Activated CD4-positive, alpha-beta T cell treated with anti-CD3 and anti-CD28 coated beads, Interleukin-2, amount 50 U/mL, for 24 hours (primary cell): ENCODE measurements around the gene GTF3C2.
A peak's percentile ranks its signal among the peaks of the same experiment; 100 is the strongest.
"Not testable (repeated sequence)": the region's sequence is repeated elsewhere in the genome, so short reads cannot be mapped to it uniquely, and the experiment has no call there.

Experiments used
- DNase-seq, 2 donors: peaks; one replicate each; pipeline ENCODE4 v3.0.0-alpha.2; 2020; ENCODE audit warnings: low read depth in 1 of 2, low spot score in 1 of 2

The GTF3C2 gene

DNA sequence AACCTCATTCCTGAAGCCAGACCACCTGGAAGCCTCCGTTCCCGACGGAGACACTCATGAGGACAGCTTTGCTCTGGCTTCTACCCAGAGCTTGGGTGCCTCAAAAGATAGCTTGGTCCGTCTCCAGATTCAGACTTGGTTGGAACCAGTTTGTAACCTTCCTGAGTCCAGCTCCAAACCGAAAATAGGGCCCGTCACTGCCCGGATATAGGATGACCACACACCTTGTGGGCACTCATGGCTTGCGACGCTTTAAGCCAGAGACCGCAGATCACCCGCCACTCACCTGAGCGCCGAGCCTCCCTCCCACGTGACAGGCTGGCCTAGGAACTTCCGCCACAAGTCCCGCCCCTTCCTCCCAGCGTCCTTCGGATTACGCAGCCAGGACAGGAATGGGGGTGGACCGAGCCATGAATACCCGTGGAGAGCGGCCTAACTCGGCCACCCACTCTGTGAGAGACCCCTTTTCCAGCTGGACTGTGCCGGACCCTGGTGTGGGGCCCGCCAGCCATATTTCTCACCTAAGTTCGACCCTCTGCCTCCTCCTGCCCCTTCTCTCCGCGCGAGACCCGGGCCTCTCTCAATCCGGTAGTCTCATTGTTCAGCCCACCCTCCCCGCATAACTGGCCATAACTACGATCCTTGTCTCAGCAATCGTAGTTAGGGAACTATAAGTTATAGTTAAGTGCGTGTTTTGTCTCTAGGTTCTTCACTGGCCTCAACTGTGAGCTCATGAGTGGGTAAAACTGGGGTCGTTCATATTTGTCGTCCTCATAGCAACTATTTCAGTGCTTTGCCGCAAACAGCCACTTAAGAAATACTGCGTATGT is 33.6 kb downstream of the GTF3C2 start, which contains the start of gene MPV17:
TSS of gene MPV17 (minus strand) at position 332 of the 830 bp plus-strand sequence. CDS start 580 bp downstream, outside the sequence.
- DNase-seq, result peak; percentile 70 to 88

DNA sequence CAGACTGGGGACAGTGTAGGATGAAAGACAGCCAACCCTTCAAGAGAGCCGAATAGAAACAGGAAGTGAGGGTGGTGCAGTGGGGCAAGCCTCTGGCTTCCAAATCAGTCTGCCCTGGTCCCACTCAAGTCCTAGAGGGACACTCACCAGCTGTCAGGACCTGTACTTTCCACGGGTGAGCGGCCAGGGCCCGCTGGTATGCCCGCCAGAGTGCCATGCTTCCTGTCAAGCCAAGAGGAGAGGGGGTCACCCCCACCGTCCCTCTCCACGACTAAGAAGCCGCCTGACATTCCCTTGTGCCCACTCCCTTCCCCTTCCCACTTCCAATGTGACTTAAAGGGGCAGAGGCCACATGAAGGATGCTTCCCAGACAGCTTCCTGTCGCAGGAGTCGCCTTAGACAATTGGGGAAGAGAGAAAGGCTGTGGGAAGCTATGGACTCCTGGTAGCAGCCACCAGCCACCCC is 34.2 kb downstream of the GTF3C2 start:
- no peak for DNase-seq

DNA sequence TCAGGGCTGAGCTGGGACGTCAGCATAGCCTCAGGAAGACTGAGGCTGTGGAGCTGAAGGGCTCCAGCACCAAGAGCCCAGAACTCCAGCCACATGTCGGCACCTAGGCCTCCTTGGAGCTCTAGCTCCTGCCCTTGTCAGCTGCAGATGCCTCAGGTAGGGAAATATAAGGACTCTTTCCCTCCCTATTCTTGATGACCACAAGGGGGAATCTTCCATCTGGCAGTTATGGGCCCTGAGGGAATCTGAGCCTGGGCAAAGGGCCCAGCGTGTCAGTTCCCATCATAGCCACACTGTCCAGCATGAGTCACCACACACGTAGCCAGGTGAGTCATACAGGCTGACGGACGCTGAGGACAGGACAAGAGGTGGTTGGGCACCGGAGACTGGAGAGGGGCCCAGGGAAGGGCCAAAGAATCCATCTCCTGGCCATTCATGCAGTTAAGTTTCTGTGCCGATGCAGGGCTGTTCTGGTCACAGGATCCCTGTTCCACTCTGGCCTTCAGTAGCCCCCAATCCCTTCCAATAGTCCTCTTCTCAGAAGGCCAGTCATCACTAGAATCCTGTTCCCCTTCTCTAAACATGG is 35.5 kb downstream of the GTF3C2 start:
- no peak for DNase-seq

DNA sequence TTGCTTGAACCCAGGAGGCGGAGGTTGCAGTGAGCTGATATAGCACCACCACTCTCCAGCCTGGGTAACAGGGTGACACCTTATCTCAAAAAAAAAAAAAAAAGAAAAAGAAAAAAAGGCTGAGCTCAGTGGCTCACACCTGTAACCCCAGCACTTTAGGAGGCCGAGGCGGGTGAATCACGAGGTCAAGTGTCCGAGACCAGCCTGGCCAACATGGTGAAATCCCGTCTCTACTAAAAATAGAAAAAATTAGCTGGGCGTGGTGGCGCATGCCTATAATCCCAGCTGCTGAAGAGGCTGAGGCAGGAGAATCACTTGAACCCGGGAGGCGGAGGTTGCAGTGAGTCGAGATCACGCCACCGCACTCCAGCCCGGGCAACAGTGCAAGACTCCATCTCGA is 36.7 kb downstream of the GTF3C2 start:
- DNase-seq, result not testable (repeated sequence)

DNA sequence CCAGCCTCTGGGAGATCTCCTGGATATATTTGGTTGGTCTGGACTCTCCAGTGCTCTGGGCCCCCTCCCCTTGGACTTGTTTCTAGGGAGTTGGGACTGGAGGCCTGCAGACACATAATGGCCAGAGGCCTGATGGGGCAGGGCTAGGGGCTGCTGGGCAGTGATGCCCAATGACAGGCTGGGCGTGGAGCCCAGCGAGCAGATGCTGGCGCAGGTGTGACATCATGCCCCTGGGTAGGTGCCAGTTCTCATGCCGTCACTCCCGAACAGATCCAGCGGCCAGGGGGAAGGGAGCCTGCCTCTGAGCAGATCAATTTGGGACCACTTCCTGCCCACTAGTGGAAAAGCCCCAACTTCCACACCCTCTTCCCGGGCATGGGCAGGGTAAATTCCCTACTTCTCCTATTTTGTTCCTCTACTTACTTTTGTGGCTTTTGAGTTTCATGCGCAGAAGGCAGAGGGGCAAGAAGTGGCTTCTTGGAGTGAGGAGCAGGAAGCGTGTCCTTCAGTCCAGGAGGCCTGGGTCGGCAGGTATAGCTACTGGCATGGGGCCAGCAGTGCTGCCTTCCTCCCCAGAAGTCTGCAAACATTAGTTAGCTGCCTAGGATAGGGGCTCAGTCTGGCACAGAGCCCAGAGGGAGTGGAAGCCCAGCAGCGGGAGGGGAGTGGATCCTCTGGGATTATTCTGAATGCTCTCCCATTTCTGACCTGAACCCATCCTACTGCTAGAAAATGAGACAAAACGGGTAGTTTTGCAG is 39.7 kb downstream of the GTF3C2 start:
- DNase-seq, result no peak

DNA sequence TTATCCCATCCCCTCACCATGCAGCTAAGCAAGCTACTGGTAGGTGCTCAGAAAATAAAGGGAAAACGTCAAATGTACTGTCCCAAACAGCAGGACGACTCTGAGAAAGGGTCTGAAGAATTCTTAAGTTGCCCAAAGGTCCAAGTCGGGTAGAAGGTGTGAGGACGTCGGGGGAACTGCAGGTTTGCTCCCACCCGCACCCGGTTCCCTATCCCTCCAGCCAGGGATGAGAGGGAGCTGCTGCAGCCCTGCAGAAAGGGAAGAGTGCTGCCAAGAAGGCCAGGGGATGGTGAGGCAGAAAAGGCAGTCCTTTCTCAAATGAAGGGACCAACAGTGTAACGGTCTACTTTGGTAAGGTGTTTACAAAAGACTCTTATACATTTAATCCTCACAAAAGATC is 41.4 kb downstream of the GTF3C2 start:
- DNase-seq, result no peak

DNA sequence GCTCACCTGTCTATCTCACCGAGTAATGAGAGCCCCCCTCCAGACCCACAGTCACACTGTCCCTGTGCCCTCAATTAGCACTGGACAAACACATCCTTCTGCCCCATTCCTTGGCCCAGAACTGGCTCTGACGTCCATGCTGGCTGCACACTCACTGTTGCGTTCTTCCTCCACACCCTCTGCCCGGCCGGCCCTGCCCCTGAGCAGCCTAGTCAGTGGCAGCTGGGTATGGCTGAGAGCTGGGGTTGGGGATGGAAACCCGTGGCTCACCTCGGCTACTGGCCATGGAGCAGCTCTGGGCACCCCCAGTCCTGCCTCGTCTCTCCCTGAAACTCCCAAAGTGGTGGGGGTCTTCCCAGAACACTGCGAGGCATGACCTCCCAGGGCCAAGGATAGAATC is 41.9 kb downstream of the GTF3C2 start:
- DNase-seq, result no peak

DNA sequence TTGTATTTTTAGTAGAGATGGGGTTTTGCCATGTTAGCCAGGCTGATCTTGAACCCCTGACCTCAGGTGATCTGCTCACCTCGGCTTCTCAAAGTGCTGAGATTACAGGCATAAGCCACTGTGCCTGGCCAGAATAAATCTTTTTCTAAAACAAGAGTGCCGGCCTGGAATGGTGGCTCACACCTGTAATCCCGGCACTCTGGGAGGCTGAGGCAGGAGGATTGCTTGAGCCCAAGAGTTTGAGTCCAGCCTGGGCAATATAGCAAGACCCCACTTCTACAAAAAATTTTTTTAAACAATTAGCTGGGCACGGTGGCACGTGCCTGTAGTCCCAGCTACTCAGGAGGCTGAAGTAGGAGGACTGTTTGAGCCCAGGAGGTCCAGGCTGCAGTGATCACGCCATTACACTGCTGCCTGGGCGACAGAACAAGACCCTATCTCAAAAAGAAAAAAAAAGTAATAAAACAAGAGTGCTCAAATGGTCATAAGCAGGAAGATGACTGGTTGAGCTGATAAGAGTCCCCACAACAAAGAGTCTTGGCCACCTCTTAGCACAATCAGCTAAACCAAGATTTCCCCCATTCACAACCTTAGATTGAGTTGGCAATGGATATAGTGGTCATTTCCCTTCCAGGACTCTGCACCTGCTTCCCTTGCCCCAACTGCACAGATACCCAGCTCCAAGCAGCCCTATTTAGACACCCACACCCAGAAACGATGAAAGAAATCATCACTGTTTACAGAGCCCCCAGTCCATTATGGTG is 42.5 kb downstream of the GTF3C2 start:
- DNase-seq, result no peak

DNA sequence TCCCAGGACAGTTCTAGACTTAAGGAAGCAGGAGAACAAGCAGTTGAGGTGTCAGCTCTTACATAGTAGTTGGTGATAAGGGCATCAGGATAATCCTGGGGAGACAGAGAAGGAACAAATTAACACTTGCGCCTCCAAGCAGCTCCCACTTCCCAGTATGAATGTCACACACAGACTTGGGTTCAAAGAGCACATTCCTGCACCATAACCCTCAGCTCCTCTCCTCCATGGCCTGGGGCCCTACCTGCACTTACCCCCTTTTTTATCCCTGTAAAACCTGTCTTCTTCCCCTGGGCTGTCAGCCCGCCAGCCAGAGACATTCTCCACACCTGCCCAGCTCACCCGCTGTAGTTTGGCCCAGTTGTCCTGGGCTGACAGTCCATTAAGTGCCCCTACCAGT is 44.4 kb downstream of the GTF3C2 start:
- DNase-seq, result no peak

DNA sequence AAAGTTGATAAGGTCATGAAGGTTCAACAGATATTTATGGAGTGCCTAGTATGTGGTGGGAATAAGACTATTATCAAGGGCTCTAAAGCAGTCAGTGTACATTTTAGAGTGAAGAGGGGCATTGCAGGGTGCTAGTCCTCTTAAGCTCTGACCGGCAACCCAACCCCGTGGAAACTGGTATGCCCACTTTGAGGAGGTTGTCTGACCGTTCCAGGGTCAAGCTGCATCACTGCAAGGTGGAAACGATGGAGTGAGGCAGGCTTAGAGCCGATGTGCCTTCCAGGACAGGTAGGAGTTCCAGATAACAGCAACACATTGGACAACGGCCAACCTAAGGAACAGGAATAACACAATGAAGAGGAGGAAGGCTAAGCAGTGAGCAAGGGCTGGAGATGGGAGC is 46.9 kb downstream of the GTF3C2 start:
- DNase-seq, result no peak

DNA sequence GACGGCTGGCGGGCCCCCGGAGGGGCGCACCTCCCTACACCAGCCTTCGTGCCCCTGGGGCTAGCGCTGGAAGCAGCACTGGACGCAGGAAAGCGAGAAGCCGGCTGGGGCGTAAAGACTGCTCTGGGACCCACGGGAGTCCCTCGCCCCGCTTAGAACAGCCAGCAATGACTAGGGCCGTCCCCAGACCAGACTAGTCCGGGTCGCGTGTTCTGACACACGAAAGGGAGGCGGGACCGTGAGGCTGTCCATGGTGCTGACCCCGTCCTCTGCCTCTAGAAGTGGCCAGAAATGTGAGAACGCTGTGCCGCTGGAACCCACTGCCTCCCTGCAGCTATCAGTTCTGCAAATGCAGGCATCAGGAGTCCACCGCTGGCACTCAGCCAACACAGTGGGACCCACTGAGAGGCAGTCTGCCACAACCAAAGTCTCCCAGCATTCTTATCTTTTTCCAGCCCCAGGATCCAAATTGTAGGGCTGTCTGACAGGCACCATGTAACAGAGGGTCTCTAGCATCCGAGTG is 48.1 kb downstream of the GTF3C2 start, which contains the start of gene UCN:
TSS of gene UCN (minus strand) at position 87 of the 523 bp plus-strand sequence. CDS start 550 bp downstream, outside the sequence.
- no peak for DNase-seq

DNA sequence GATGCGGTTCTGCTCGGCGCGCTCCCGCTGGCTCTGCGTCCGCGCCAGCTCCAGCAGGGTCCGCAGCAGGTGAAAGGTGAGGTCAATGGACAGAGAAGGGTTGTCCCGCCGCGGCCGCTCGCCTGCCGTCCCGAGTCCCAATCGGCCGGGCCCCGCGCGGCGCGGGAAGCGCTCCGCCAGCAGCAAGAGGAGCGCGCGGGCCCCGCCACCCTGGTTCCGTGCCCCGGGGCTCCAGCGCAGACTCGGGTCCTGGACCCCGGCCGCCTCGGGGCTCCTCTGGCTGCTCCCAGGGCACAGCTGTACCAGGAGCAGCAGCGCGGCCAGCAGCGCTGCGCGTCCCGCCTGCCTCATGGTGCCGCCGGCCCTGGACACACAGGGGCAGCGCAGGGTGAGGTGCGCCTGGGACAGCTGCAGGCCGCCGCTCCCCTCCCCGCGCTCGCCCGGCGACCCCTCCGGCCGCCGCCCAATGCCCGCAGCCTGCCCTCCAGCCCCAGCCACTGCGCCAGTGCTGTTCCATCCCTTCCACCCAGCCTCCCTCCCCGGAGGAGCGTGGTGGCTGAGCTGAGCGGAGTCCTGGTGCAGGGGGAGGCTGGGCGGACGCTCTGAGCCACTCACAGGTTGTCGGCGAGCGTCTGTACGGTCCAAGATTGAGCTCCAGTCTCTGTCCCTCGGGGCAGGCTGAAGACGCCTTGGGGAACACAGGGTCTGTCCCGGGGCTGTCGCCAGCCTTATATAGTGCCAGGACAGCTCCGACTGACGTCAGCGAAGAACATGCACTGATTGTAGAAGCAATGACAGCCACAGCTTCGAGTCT is 48.8 kb downstream of the GTF3C2 start:
- DNase-seq, result no peak

DNA sequence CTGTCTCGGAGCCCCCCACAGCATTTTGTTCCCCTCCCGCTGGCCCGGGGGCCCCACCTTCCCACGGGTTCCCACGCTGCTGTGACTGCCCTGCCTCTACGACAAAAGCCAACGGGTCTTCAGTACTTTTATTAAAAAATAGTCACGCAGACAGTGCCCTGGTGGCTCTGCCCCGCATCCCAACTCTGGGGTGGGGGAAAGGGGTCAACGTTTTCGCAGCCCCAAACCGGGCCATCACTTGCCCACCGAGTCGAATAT is 49.3 kb downstream of the GTF3C2 start:
- no peak for DNase-seq

DNA sequence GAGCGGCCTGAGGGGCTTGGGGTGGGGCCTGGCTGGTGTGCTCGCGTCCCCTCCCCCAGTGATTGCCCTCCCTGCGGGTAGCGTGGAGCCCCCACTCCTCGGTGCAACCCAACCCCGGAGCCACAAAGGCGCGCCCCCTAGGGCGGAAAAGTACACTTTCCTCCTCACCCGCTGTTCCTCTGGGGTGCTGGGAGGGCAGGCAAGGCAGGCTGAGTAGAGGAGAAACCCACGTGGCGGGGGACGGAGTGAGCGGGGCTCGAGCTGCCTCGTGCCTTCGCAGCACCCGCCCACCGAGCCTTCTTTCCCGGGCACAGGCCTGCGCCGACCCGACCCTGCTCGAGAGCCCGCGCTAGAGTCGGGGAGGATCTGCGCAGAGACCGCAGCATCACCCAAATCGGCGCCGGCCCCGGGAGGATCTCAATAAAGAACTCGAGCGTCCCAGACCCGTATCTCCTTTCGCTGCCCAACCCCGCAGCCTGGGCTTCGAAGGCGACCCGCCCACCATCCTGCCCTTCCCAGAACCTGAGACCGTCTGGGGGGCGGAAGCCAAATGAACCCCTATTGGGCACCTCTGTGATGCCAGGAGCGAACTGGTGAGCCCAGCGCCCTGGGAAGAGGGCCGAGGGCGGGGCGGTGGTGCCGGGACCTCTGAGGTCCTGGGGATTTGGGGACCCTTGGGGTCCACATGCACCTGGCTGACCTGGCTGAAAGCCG is 49.8 kb downstream of the GTF3C2 start:
- no peak for DNase-seq

DNA sequence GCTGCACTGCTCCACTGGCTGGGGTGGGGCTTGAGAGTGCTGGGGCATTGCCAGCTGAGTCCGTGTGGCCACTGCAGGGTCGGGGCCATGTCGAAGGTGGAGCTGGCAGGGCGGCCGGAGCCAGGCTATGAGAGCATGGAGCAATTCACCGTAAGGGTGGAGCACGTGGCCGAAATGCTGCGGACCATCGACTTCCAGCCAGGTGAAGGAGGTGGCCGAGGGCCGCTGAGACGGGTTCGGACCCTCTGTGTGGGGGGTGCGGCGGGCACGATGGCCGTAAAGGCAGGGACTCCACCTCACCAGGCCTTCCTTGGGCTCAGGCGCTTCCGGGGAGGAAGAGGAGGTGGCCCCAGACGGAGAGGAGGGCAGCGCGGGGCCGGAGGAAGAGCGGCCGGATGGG is 50.4 kb downstream of the GTF3C2 start:
- DNase-seq, result no peak

DNA sequence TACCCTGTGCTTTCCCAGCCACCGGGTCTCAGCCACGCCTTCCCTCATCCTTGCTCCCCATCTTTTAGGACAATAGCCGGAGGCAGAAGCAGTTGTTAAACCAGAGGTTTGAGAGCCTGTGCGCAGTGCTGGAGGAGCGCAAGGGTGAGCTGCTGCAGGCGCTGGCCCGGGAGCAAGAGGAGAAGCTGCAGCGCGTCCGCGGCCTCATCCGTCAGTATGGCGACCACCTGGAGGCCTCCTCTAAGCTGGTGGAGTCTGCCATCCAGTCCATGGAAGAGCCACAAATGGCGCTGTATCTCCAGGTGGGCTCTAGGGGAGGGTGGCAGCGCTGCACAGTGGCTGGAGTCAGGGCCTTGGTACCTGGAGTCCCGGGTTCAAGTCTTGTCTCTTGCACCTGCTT is 51.0 kb downstream of the GTF3C2 start:
- no peak for DNase-seq

DNA sequence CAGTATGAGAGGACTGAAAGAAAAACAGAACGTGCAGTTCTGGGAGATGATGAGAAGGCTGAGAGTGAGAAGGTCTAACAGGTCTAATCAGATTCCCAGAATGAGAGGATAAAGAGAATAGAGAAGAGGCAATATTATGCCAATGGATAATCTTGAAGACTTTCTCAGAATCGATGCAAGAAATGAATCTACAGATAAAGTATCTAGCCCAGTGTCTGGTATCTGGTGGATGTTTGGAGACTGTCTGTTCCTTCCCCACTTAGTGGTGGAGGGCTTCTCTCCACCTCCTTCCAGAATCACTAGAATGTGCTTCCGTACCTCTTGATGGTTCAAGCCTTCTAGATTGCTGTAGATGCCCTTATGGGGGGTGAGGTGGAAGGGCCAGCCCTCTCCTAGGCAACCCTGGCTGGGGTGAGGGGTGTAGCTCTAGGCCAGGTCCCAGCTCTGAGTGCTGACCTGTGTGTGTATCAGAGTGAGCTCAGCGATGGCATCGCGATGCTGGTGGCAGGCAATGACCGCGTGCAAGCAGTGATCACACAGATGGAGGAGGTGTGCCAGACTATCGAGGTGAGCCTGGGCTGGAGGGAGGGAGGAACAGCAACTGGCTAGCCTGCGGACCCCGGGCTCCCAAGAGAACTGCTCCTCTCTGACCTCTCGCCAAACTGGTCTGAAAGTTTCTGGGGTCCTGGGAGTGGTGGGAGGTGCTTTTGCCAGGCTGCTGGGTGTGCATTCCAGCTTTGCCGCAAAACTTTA is 51.9 kb downstream of the GTF3C2 start:
- DNase-seq, result no peak

DNA sequence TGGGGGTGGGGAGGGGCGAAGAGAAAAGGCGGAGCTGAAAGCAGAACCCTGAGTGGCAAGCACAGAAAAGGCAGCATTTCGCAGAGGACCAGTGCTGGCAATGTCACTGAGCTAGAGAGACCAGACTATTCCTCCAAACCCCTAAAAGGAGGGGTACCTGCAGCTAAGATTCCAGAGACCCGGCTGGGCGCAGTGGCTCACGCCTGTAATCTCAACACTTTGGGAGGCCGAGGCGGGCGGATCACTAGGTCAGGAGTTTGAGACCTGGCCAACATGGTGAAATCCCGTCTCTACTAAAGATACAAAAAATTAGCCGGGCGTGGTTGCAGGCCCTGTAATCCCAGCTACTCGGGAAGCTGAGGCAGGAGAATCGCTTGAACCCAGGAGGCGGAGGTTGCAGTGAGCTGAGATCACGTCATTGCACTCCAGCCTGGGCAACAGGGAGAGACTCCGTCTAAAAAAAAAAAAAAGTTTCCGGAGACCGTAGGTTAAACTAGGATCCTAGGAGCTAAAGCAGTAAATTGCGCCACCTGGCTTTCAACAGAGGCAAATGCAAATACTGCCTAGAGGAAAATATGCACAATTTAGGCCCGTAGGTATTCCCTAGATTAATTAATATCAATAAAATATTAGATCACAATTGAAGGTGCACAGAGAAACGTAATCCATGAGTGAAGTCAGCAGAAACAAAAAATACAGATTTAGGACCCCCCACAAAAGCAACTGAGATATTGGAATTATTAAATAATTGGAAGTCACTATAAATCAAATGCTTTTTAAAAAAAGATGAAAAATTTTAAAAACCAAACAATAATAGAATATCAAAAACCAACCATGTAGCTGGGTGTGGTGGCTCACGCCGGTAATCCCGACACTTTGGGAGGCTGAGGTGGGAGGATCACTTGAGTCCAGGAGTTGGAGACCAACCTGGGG is 53.2 kb downstream of the GTF3C2 start:
- DNase-seq, result peak in 1 of 2 donors; percentile 44
